Naive thymus-derived CD8-positive, alpha-beta T cell (primary cell): ENCODE measurements around the gene S100A12. TPM values are rescaled to one million over a fixed set of nuclear protein-coding genes. Genes with fewer than 3 reads are reported as not detected.
"Not testable (repeated sequence)": the region's sequence is repeated elsewhere in the genome, so short reads cannot be mapped to it uniquely, and the experiment has no call there.

Experiments
- ATAC-seq, 2 donors: fragments of 150-1000 bp; cut with Tn5 transposase in 1 of 2; sonication (Bioruptor Pico), chemical (Tn5 transposase) in 1 of 2; 1 replicate in 1 of 2; 2 replicates in 1 of 2; pipeline ENCODE4 v1.10.0; 2021; ENCODE audit warnings: mild to moderate bottlenecking in 2 of 2, moderate library complexity in 2 of 2
- POLR2A ChIA-PET: fragments of 350-600 bp; sonication (Branson Sonifier 250); formaldehyde crosslinking; loops from one replicate; lab custom pipeline; 2021; ENCODE audit warnings: antibody characterized with exemption; lab: Charles Lee
- DNase-seq, 10 donors: peaks; one replicate each; pipeline versions ENCODE4 v3.0.0 to v3.0.0-alpha.2; 2020 to 2022
- H3K27ac Mint-ChIP-seq, 10 donors: one replicate each; pipeline ENCODE4 v1.8.0; 2020 to 2022; ENCODE audit warnings: mild to moderate bottlenecking in 10 of 10, mixed read lengths in 10 of 10, moderate library complexity in 4 of 10, inconsistent platforms in 1 of 10
- H3K27me3 Mint-ChIP-seq, 5 donors: one replicate each; pipeline ENCODE4 v1.8.0; 2021 to 2022; ENCODE audit warnings: mixed read lengths in 5 of 5
- H3K36me3 Mint-ChIP-seq, 3 donors: one replicate each; pipeline ENCODE4 v1.8.0; 2020 to 2022; ENCODE audit warnings: mixed read lengths in 3 of 3, mild to moderate bottlenecking in 2 of 3, inconsistent platforms in 1 of 3
- H3K4me1 Mint-ChIP-seq, 4 donors: one replicate each; pipeline ENCODE4 v1.8.0; 2021 to 2022; ENCODE audit warnings: mixed read lengths in 4 of 4
- H3K4me3 Mint-ChIP-seq, 10 donors: one replicate each; pipeline ENCODE4 v1.8.0; 2020 to 2022; ENCODE audit warnings: mild to moderate bottlenecking in 10 of 10, mixed read lengths in 10 of 10, moderate library complexity in 6 of 10, inconsistent platforms in 1 of 10
- H3K9me3 Mint-ChIP-seq, 9 donors: one replicate each; pipeline ENCODE4 v1.8.0; 2020 to 2022; ENCODE audit warnings: mixed read lengths in 9 of 9, mild to moderate bottlenecking in 3 of 9, inconsistent platforms in 1 of 9, moderate library complexity in 1 of 9
- polyA plus RNA-seq, 3 donors: library from polyadenylated mRNA; unstranded; fragments of 300-500 nt; fragmentation: Illumina TruSeq; gene quantifications; one replicate each; pipeline ENCODE4 v1.2.3, GENCODE V29; 2021
- total RNA-seq, 8 experiments: library from RNA in 2 of 8; stranded (reverse) in 2 of 8; gene quantifications; one replicate each; pipeline ENCODE4 v1.2.3 and lab custom pipeline; 2021 to 2026

The S100A12 gene
- total and polyA plus RNA-seq, 5 experiments from 2014 or later: 0.44 to 1.7 TPM; not detected in 3

DNA sequence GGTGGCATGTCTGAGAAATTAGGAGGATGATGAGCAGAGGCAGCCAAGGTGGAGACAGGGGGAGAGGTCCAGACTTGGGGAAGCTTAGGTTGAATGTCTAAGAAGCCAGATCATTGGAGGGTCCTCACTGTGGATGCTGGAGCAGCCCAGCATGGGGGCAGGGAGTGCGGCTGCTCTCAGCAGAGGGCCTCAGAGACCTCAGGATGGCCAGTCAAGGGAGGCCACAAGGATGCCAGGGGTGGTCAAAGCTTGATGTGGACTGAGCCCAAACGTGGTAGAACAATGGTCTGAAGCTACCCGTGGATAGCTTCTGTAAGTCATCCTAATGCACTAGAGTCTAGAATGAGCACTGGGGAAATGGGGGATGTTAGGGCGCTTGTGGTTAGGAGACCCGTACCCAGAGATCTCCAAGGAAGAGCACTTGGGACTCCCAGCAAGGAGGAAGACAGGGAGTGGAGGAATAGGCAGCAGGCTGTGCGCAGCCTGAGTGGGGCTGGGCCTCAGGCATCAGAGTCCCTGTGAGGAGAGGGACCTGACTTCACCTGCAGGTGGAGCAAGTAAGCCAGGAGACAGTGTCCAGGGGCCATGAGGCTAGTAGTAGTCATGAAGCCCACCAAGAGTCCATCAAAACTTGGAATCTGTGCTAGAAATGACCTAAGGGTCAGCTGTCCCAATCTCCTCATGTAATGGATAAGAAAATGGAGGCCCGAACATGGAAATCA, 22.0 kb downstream of the S100A12 start:
- Mint-ChIP-seq H3K4me3 (no peak overlapping the region), H3K27ac (no peak overlapping the region), H3K27me3 (peaks cover 0 to 21% (median 15%) of the 10 kb centered on the region in 5 donors), H3K9me3 (no peaks in the 10 kb centered on the region), H3K36me3 (no peaks in the 10 kb centered on the region), H3K4me1 (peaks cover 14 to 22% (median 19%) of the 10 kb centered on the region in 4 donors)
- no peak for ATAC-seq
- POLR2A ChIA-PET: no interaction called here
- no peak for DNase-seq

DNA sequence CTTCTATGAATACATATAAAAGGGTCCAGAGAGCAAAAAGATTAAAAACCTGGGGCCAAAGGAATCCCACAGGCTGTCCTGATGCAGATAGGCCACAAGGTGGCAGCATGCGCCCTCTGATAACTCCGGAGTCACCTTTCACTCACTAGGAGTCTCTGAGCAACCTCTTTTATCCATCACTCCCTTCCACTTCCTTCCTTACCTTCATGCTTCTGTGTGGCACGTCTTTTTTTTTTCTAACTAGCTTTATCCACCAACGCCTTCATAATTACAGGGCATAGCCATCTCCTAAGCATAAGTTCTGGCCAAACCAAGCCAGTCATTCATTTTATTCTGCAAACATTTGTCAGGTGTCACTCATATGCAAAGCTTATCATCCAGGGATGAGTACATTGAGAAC, 22.9 kb downstream of the S100A12 start:
- POLR2A ChIA-PET: no interaction called here

DNA sequence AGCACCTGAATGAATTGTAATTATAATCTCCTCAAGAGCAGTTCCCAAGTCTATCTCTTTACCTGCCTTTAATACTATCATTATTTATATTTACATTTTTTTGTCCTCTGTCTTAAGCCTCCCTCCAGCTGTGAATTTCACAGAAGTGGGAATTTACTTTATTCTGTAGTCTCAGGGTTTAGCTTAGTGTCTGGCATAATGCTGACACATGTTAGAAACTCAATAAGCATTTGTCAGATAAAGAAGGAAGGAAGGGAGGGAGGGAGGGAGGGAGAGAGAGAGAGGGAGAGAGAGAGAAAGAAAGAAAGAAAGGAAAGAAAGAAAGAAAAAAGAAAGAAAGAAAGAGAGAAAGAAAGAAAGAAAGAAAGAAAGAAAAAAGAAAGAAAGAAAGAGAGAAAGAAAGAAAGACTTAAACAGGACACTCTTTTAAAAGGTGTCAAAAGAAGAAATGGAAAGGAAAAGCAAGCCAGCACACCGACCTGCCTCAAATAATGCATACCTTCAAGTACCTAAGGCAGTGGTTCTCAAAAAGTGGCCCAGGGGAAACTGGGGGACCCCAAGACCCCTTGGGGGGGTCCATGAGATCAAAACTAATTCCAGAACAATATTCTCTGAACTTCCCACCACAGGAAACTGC, 25.0 kb downstream of the S100A12 start:
- no peak overlapping the region for H3K4me3 Mint-ChIP-seq

More for the DNA sequence above, 22.9 kb downstream of the S100A12 start:
- H3K4me3 Mint-ChIP-seq: no peak overlapping the region
- no peaks in the 10 kb centered on the region for H3K36me3 Mint-ChIP-seq
- peaks cover 7 to 13% (median 11%) of the 10 kb centered on the region in 4 donors for H3K4me1 Mint-ChIP-seq
- no peaks in the 10 kb centered on the region for H3K9me3 Mint-ChIP-seq
- peaks cover 0 to 26% (median 19%) of the 10 kb centered on the region in 5 donors for H3K27me3 Mint-ChIP-seq
- ATAC-seq (peak; percentile 70 to 73), DNase-seq (peak; percentile 41 to 78 (median 54))
- H3K27ac Mint-ChIP-seq: no peak overlapping the region

DNA sequence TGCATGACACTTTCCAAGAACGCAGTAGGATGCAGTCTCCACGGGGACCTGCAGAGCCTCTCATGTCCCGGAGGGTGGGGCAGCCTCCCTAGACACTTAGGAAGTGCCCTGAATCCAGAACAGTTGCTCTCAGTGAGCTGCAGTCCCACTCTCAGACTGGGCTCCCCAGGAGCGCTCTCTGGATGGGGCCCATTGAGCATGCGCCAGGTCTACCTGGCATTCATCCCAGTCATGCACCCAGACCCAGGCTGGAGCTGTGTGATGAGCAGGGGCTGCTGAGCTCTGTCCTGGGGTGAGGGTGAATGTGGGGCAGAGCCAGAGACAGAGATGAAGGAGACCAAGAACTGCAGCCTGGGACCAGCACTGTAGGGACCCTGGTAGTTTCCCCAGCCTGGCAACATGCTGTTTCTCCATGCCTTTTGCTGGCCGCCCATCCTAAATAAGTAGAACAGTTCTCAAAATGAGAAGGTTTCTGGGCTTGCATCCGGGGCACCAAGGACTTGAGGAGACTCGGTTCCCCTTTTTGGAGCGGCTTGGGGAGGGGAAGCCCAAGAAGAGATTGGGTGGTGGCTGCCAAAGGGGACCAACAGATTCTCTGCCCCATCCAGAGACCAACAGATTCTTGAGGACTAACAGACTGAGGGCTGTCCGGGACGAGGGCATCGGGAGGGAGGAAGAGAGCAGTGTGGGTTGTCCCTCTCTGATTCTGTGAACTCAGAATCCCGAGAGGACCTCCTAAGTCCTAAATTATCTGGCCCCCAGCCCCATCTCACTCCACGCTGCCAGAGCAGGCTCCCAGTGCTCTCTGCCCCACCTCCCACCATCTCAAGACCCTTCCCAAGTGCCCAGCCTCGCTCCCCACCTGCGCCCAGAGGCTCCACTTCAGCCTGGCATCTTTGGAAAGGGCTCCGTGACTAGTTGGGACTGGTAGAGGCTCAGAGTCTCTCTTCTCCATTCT, 25.8 kb downstream of the S100A12 start:
- Mint-ChIP-seq H3K36me3 (no peaks in the 10 kb centered on the region), H3K4me3 (no peak overlapping the region), H3K9me3 (no peaks in the 10 kb centered on the region), H3K27ac (no peak overlapping the region), H3K4me1 (peaks cover 16 to 23% (median 21%) of the 10 kb centered on the region in 4 donors), H3K27me3 (peaks cover 0 to 30% (median 22%) of the 10 kb centered on the region in 5 donors)
- DNase-seq (no peak), ATAC-seq (no peak)
- POLR2A ChIA-PET: no interaction called here

More for the DNA sequence above, 25.0 kb downstream of the S100A12 start:
- Mint-ChIP-seq H3K4me1 (peaks cover 13 to 15% (median 14%) of the 10 kb centered on the region in 4 donors), H3K36me3 (no peaks in the 10 kb centered on the region), H3K9me3 (no peaks in the 10 kb centered on the region), H3K27me3 (peaks cover 0 to 27% (median 20%) of the 10 kb centered on the region in 5 donors), H3K27ac (no peak overlapping the region)
- DNase-seq (no peak), ATAC-seq (no peak)
- POLR2A ChIA-PET: no interaction called here

DNA sequence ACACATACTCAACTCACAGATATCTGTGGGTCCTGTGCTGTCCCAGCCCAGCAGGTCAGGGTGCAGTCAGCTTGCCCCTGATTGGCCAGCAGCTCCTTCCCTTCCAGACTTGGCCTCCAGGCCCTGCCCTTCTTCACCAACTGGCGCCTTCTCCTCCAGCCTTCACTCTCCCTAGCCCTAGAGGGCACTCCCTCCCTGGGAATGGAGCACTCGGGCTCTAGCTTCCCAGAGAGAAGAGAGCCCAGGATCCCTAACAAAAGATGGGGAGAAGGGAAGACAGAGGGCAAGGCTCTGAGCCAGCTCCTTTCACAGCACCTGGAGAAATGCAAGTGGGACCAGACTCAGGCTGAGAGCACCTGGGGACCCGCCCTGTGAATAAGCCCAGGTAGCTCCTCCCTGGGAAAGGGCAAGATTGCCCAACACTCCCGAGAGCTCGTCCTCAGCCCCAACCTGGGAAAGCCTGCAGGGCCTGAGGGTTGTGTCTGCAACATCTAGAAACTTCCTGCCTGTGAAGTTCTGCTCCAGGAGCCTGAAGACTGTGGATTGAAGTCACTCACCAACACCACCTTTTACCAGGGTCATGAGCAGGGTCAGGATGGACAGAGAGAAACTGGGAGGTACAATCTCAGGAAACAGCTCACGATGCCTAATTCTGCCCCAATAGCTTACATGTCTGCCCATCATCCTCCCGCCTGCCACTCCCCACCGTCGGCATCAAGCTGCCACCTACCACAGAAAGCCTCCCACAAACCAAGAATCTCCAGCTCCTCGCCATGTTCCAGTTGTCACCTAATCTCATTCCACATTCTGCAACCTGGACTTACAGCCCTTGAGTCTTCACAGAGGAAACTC, 26.7 kb downstream of the S100A12 start, which contains the start of gene PGLYRP4:
PGLYRP4 (minus strand) TSS at position 331 of the 852 bp plus-strand sequence. CDS start 909 bp downstream, outside the sequence.
- DNase-seq: no peak

DNA sequence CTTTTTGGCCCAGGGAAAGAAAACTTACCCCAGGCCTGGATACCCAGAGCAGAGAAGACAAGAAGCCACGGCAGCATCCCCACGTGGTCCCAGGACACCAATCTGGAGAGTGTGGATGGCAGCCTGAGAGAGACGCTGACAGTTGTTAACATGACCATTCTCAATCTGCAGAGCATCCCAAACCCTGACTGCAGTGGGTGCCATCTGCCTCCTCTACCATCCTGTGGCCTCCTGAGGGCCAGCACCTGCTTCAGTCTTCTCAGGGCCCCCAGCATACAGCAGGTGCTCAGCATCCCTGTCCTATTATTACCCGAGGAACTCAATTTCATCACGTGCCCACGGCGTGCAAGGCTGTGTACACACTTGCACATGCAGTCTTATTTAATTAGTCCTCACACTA, 27.6 kb downstream of the S100A12 start:
- ATAC-seq (no peak), DNase-seq (no peak)
- Mint-ChIP-seq H3K4me3 (no peak overlapping the region), H3K4me1 (peaks cover 26 to 39% (median 33%) of the 10 kb centered on the region in 4 donors), H3K27me3 (peaks cover 0 to 38% (median 33%) of the 10 kb centered on the region in 5 donors), H3K9me3 (no peaks in the 10 kb centered on the region), H3K36me3 (no peaks in the 10 kb centered on the region), H3K27ac (peak overlapping the region in 1 of 10 donors; percentile 50)
- POLR2A ChIA-PET: no interaction called here

More for the DNA sequence above, 26.7 kb downstream of the S100A12 start, which contains the start of gene PGLYRP4:
- POLR2A ChIA-PET: no interaction called here
- Mint-ChIP-seq H3K36me3 (no peaks in the 10 kb centered on the region), H3K9me3 (no peaks in the 10 kb centered on the region), H3K27ac (peak within 1 kb of the TSS in 1 of 10 donors; percentile 50), H3K4me3 (no peak within 1 kb of the TSS), H3K4me1 (peaks cover 21 to 32% (median 29%) of the 10 kb centered on the region in 4 donors), H3K27me3 (peaks cover 0 to 35% (median 30%) of the 10 kb centered on the region in 5 donors)
- ATAC-seq: no peak

DNA sequence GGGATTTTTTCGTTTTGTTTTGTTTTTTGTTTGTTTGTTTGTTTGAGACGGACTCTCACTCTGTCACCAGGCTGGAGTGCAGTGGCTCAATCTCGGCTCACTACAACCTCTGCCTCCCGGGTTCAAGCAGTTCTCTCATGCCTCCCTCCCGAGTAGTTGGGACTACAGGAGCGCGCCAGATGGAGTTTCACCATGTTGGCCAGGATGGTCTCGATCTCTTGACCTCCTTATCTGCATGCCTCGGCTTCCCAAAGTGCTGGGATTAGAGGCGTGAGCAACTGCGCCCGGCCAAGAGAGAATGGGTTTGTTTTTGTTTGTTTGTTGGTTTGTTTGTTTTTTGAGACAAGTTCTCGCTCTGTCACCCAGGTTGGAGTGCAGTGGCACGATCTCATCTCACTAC, 28.4 kb downstream of the S100A12 start:
- H3K36me3 Mint-ChIP-seq, POLR2A ChIA-PET, ATAC-seq, DNase-seq, H3K27ac Mint-ChIP-seq, H3K9me3 Mint-ChIP-seq: not testable (repeated sequence)
- peak overlapping the region in 1 of 10 donors; percentile 59 for H3K4me3 Mint-ChIP-seq
- H3K4me1 Mint-ChIP-seq: peaks cover 27 to 39% (median 33%) of the 10 kb centered on the region in 4 donors
- peaks cover 5 to 47% (median 38%) of the 10 kb centered on the region in 5 donors for H3K27me3 Mint-ChIP-seq

DNA sequence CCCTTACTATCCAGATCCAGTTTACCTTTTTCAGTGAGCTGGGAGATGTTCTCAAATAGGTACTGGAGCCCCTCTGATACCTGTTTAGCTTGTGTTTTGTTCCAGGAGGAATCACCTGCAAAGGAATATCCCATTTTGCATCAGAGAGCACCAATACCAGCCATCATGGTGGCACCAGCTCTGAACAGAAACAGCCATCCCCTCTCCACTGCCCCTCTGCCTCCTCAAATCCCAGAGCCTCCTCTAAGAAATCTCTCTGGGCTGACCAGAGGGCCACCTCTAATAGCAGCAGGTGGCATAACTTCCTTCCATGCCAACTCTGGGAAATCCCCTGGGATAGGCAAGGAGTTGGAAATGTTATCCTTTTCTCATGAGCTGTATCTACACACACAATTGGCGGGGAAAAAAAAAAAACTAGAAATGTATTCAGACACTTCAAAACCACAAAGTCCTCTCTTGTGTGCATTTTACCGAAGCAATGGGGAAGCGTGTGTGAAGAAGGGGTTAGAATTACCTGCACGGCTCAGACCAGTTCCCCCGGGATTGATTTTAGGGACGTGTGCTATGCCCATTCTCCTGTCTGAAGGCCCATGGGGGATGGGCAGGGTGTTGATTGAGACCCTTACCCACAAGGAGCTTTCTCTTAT, 29.2 kb downstream of the S100A12 start:
- POLR2A ChIA-PET: no interaction called here
- H3K4me1 Mint-ChIP-seq: peaks cover 27 to 39% (median 33%) of the 10 kb centered on the region in 4 donors
- no peaks in the 10 kb centered on the region for H3K36me3 Mint-ChIP-seq
- H3K27ac Mint-ChIP-seq: peak overlapping the region in 3 of 10 donors; percentile 33 to 55 (median 38)
- ATAC-seq: peak in 1 of 2 donors; percentile 44
- H3K4me3 Mint-ChIP-seq: peak overlapping the region; percentile 20 to 78 (median 60)
- DNase-seq: no peak
- peaks cover 5 to 48% (median 37%) of the 10 kb centered on the region in 5 donors for H3K27me3 Mint-ChIP-seq
- no peaks in the 10 kb centered on the region for H3K9me3 Mint-ChIP-seq

DNA sequence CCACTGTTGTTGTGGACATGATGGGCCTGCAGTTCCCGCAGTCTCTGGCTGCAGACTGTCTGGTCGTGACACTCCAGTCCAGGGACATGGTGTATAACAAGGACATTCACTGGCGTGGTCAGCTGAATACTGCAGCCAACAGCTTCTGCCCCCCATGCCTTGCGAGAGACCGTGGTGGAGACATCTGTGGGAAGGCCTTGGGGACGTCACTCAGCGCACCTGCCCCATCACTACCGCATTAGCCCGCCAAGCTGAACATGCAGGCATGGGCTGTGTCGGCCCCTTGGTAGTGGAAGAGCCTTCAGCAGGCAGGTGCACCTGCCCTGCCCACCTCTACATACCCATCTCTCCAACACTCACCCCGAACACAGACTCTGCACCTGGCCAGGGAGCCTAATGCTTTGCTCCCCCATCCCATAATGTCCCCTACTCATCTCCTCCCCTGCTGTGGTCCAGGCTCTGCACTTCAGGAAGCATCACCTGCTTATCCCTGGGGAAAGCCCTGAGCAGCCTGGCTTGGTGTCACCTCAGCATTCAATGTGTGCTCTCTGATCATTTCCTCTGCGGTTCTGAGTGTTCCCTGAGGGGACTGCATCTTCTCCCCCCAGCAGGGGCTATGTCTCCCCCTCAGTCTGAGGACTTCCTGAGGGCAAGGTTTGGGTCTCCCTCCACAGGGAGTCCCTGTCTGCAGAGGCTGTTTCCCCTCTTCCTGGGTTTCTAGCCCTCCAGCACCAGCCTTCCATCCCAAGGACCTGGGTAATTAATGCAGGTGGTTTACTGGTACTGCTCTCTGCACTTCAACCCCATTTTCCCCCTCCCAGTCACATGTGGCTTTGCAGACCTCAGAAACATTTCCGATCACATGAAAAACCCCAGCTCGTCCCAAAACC, 30.0 kb downstream of the S100A12 start:
- peak overlapping the region in 3 of 10 donors; percentile 4 to 75 (median 23) for H3K27ac Mint-ChIP-seq
- DNase-seq (peak in 1 of 10 donors; percentile 37), ATAC-seq (peak; percentile 53 to 79)
- peaks cover 30 to 45% (median 37%) of the 10 kb centered on the region in 4 donors for H3K4me1 Mint-ChIP-seq
- POLR2A ChIA-PET: no interaction called here
- H3K27me3 Mint-ChIP-seq: peaks cover 5 to 48% (median 35%) of the 10 kb centered on the region in 5 donors
- peak overlapping the region; percentile 20 to 78 (median 60) for H3K4me3 Mint-ChIP-seq
- H3K36me3 Mint-ChIP-seq: no peaks in the 10 kb centered on the region
- H3K9me3 Mint-ChIP-seq: no peaks in the 10 kb centered on the region

DNA sequence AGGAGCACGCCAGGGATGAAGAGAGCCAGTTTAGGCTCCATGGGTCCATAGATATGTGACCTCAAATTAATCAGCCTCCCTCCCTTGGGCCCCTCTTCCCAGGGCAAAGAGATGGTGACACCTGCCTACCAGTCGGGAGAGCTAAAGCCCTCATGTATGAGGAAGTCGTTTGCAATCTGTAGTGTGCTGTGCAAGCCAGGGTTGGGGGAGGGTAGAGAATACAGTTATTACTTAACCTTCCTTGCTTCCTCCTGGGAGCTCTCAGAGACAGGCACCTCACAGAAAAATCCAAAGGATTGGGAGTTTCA, 30.7 kb downstream of the S100A12 start:
- POLR2A ChIA-PET: no interaction called here
- no peak for DNase-seq
- no peak for ATAC-seq
- H3K4me1 Mint-ChIP-seq: peaks cover 30 to 50% (median 44%) of the 10 kb centered on the region in 4 donors
- no peaks in the 10 kb centered on the region for H3K9me3 Mint-ChIP-seq
- peak overlapping the region in 3 of 10 donors; percentile 37 to 72 (median 67) for H3K27ac Mint-ChIP-seq
- H3K27me3 Mint-ChIP-seq: peaks cover 5 to 43% (median 35%) of the 10 kb centered on the region in 5 donors
- H3K4me3 Mint-ChIP-seq: peak overlapping the region in 8 of 10 donors; percentile 3 to 69 (median 52)
- no peaks in the 10 kb centered on the region for H3K36me3 Mint-ChIP-seq
